ENCODE data around the gene SEMA4D.

- TF ChIP-seq EZH2 (IDR thresholded peaks at IDR 0.05; ENCODE audit: low read depth): no peak
- TF ChIP-seq, protein P1, sequence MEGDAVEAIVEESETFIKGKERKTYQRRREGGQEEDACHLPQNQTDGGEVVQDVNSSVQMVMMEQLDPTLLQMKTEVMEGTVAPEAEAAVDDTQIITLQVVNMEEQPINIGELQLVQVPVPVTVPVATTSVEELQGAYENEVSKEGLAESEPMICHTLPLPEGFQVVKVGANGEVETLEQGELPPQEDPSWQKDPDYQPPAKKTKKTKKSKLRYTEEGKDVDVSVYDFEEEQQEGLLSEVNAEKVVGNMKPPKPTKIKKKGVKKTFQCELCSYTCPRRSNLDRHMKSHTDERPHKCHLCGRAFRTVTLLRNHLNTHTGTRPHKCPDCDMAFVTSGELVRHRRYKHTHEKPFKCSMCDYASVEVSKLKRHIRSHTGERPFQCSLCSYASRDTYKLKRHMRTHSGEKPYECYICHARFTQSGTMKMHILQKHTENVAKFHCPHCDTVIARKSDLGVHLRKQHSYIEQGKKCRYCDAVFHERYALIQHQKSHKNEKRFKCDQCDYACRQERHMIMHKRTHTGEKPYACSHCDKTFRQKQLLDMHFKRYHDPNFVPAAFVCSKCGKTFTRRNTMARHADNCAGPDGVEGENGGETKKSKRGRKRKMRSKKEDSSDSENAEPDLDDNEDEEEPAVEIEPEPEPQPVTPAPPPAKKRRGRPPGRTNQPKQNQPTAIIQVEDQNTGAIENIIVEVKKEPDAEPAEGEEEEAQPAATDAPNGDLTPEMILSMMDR (conservative IDR thresholded peaks at IDR 0.05): no peak
Measured at GRCh38 chr9:89376286-89376685, 121.6 kb downstream of the SEMA4D start.

Data from PC-9 (cell line).